Neural crest cell (in vitro differentiated cells): ENCODE results near the gene BICRA. TPM values are rescaled to one million over a fixed set of nuclear protein-coding genes. Genes with fewer than 3 reads are reported as not detected.

Experiments
- DNase-seq: peaks from one replicate; pipeline ENCODE4 v3.0.0; 2021; ENCODE audit warnings: low read depth, mixed read lengths, low spot score
- H3K27ac Mint-ChIP-seq: one replicate; pipeline ENCODE4 v1.8.0; 2021; ENCODE audit warnings: mild to moderate bottlenecking, mixed read lengths; ENCODE audit not compliant: unreplicated experiment
- H3K27me3 Mint-ChIP-seq: 2 replicates; pipeline ENCODE4 v1.8.0; 2021; ENCODE audit warnings: low read depth, mild to moderate bottlenecking, mixed read lengths
- H3K36me3 Mint-ChIP-seq: 2 replicates; pipeline ENCODE4 v1.8.0; 2021; ENCODE audit warnings: low read depth, mild to moderate bottlenecking, mixed read lengths
- H3K4me1 Mint-ChIP-seq: 2 replicates; pipeline ENCODE4 v1.8.0; 2021; ENCODE audit warnings: mixed read lengths
- H3K4me3 Mint-ChIP-seq: one replicate; pipeline ENCODE4 v1.8.0; 2021; ENCODE audit warnings: mild to moderate bottlenecking, mixed read lengths
- H3K9me3 Mint-ChIP-seq: 2 replicates; pipeline ENCODE4 v1.8.0; 2021; ENCODE audit warnings: mixed read lengths
- CTCF ChIP-seq: fragments of 200-600 bp; sonication (generic); conservative IDR thresholded peaks from 2 replicates; pipeline ENCODE4 v1.5.0; 2021; ENCODE audit warnings: antibody characterized with exemption, mild to moderate bottlenecking
- total RNA-seq: library from RNA; stranded (reverse); gene quantifications from 2 replicates; pipeline ENCODE4 v1.2.1, GENCODE V29; 2021

The BICRA gene
- total RNA-seq, 1 donor from 2014 or later = 28.9 TPM

- H3K9me3 Mint-ChIP-seq = no peaks in the 10 kb centered on the region
- no peak overlapping the region for H3K4me3 Mint-ChIP-seq
- H3K27ac Mint-ChIP-seq = no peak overlapping the region
Observed at GRCh38 chr19:47657719-47658118, 48.8 kb downstream of the BICRA start.

GRCh38 chr19:47658431-47659348 is 49.8 kb downstream of the BICRA start:
- peak overlapping the region; percentile 82 for H3K27ac Mint-ChIP-seq
- H3K9me3 Mint-ChIP-seq = no peaks in the 10 kb centered on the region

More at GRCh38 chr19:47657719-47658118, 48.8 kb downstream of the BICRA start:
- Mint-ChIP-seq H3K27me3 (no peaks in the 10 kb centered on the region), H3K4me1 (peaks cover 30% of the 10 kb centered on the region), H3K36me3 (peaks cover 14% of the 10 kb centered on the region)
- no peak for TF ChIP-seq CTCF
- no peak for DNase-seq

GRCh38 chr19:47660435-47660832 is 51.5 kb downstream of the BICRA start:
- no peaks in the 10 kb centered on the region for H3K27me3 Mint-ChIP-seq
- no peak for DNase-seq
- no peak for TF ChIP-seq CTCF
- no peaks in the 10 kb centered on the region for H3K9me3 Mint-ChIP-seq
- peaks cover 44% of the 10 kb centered on the region for H3K4me1 Mint-ChIP-seq
- H3K4me3 Mint-ChIP-seq = no peak overlapping the region
- H3K27ac Mint-ChIP-seq = no peak overlapping the region
- H3K36me3 Mint-ChIP-seq = peaks cover 6% of the 10 kb centered on the region

More at GRCh38 chr19:47658431-47659348, 49.8 kb downstream of the BICRA start:
- DNase-seq = no peak
- Mint-ChIP-seq H3K36me3 (peaks cover 10% of the 10 kb centered on the region), H3K27me3 (no peaks in the 10 kb centered on the region), H3K4me3 (no peak overlapping the region), H3K4me1 (peaks cover 38% of the 10 kb centered on the region)
- no peak for TF ChIP-seq CTCF

- no peaks in the 10 kb centered on the region for H3K9me3 Mint-ChIP-seq
- H3K4me3 Mint-ChIP-seq = no peak overlapping the region
- no peak for TF ChIP-seq CTCF
- H3K36me3 Mint-ChIP-seq = peaks cover 6% of the 10 kb centered on the region
- peaks cover 50% of the 10 kb centered on the region for H3K4me1 Mint-ChIP-seq
- no peak for DNase-seq
- H3K27ac Mint-ChIP-seq = no peak overlapping the region
- no peaks in the 10 kb centered on the region for H3K27me3 Mint-ChIP-seq
Observed at GRCh38 chr19:47661161-47661560, 52.2 kb downstream of the BICRA start.

GRCh38 chr19:47661611-47662010 is 52.7 kb downstream of the BICRA start:
- Mint-ChIP-seq H3K4me1 (peaks cover 50% of the 10 kb centered on the region), H3K27ac (no peak overlapping the region), H3K9me3 (no peaks in the 10 kb centered on the region), H3K4me3 (no peak overlapping the region), H3K27me3 (no peaks in the 10 kb centered on the region), H3K36me3 (peaks cover 6% of the 10 kb centered on the region)
- TF ChIP-seq CTCF = no peak
- no peak for DNase-seq
